COLO668 (cell line): Measurements from ENCODE around the gene PKD2.
"Not testable (repeated sequence)": the region's sequence is repeated elsewhere in the genome, so short reads cannot be mapped to it uniquely, and the experiment has no call there.

Experiments used
- DNase-seq: peaks from one replicate; lab custom pipeline; 2025; ENCODE audit not compliant: unreplicated experiment; lab: John Stamatoyannopoulos, UW

PKD2 gene

DNA sequence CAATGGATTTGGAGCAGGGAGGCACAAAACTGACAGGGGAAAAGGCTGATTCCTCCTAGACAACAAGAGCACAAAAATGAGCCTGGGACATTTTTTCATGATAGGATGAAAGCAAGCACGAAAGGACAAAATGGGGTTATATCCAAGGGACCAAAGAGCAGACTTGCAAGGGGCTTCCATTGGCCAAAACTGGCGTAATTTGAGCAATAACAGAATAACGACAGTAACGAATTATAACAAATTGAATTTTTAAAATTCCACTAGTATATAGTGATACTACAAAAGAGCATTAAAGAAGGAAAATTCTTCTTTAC, 21.6 kb upstream of the PKD2 start:
- no peak for DNase-seq

DNA sequence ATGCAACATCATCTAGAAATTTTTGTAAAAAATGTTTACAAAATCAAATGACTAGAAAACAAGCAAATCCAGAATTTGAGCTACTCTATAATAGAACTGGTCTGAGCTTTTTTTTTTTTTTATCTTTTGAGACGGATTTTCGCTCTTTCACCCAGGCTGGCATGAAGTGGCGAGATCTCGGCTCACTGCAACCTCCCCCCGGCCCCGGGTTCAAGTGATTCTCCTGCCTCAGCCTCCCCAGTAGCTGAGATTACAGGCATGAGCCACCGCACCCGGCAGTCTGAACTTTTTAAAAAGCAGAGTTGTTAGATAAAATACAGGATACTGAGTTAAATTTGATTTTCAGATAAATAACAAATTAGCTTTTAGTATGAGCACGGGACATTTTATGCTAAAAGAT, 20.9 kb upstream of the PKD2 start:
- DNase-seq: no peak

DNA sequence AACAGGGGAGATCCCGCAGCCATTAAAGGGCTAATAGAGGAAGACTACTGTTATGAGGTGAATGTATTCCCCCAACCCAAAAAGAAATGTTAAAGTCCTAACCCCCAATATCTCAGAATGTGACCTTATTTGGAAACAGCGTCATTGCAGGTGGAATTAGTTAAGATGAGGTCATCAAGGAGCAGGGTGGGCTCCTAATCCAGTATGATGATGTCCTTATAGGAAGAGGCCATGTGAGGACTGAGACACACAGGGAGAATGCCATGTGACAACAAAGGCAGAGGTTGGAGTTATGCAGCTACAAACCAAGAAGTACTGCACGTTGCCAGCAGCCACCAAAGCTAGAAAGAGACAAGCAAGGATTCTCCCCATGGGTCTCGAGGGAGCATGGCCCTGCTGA, 17.7 kb upstream of the PKD2 start:
- no peak for DNase-seq

GRCh38 chr4:87995435-87995834, 12.0 kb upstream of the PKD2 start:
- no peak for DNase-seq

DNA sequence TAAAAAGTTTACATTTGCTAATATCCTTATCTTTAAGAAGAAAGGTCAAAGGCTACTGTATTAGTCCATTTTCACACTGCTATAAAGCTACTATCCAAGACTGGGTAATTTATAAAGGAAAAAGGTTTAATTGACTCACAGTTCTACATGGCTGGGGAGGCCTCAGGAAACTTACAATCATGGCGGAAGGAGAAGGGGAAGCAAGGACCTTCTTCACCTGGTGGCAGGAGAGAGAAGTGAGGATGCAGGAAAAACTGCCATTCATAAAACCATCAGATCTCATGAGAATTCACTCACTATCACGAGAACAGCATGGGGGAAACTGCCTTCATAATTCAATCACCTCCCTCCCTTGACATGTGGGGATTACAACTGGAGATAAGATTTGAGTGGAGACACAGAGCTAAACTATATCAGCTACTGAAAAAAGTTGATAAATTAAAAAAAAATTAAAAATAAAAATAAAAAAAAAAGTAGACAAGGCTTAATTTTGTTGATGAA, 8.2 kb upstream of the PKD2 start:
- not testable (repeated sequence) for DNase-seq

DNA sequence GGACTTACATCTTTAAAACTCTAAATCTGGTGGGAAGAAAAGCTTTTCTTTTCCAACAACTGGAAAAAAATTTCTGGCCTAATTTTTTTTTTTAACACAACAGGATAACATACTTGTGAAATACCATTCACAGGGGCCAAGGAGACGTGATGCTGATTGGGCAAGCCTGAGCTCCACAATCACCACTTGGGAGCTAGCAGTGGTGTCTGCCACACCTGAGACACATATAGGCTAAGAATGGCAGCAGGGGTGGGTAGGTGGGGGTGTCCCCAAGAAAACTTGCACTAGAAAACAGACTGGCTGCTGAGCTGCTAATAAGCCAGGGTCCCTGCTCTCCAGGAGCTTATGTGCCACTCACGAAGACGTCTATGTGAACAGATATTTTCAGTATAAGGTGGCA, 5.6 kb upstream of the PKD2 start:
- DNase-seq: no peak

- no peak for DNase-seq
Observed at GRCh38 chr4:88002786-88003185, 4.6 kb upstream of the PKD2 start.

GRCh38 chr4:88003261-88003660, 4.2 kb upstream of the PKD2 start:
- no peak for DNase-seq

DNA sequence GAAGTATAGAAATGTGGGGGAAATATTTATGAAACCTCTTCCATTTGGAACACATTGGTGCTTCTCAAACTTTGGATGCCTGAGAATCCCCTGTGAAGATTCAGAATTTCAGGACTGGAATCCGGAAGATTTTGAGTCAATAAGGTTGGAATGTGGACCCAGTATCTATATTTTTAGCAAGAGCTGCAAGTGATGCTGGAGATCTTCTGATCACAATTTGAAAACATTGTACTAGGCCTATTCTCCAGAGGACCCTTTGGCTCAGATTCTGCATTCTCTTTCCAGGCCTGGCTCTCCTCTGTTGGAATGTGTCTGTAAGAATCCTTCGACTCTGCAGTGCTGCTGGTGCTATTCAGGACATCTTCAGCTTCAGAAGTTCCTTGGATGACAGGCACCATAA, 2.4 kb upstream of the PKD2 start:
- DNase-seq: no peak

DNA sequence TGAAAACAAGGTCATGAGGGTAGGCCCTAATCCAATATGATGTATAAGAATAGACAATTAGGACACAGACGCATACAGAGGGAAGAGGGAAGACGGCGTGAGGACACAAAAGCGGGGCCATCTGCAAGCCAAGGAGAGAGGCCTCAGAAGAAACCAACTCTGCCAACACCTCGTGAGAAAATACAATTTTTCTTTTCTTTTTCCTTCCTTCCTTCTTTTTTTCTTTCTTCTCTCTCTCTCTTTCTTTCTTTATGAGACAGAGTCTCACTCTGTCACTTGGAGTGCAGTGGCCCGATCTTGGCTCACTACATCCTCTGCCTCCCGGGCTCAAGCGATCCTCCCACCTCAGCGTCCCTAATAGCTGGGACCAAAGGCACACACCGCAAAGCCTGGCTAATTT, 1.5 kb upstream of the PKD2 start:
- DNase-seq: no peak

DNA sequence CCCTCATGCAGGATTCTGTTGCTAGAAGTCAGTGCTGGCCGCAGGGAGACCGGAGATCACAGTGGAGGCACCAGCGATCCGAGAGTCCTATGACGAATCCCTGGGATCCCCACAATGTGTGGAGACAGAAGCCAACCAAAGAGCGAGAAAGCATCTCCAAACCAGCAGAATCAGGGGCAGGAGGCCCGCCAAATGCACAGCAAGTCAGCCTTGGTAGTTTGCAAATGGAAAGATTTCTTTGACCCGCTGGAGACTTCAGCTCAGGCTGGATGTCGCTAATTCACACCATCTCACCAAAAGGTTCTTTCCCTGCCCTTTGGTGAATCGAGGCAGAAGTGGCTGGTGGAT, 505 bp upstream of the PKD2 start:
- no peak for DNase-seq

GRCh38 chr4:88008122-88008742, 797 bp downstream of the PKD2 start:
- DNase-seq: peak; percentile 64

- no peak for DNase-seq
Observed at GRCh38 chr4:88008743-88009171, 1.3 kb downstream of the PKD2 start.

- DNase-seq: no peak
Observed at GRCh38 chr4:88009871-88010270, 2.4 kb downstream of the PKD2 start.

GRCh38 chr4:88010966-88011365, 3.5 kb downstream of the PKD2 start:
- no peak for DNase-seq

GRCh38 chr4:88012647-88013046, 5.2 kb downstream of the PKD2 start:
- no peak for DNase-seq

DNA sequence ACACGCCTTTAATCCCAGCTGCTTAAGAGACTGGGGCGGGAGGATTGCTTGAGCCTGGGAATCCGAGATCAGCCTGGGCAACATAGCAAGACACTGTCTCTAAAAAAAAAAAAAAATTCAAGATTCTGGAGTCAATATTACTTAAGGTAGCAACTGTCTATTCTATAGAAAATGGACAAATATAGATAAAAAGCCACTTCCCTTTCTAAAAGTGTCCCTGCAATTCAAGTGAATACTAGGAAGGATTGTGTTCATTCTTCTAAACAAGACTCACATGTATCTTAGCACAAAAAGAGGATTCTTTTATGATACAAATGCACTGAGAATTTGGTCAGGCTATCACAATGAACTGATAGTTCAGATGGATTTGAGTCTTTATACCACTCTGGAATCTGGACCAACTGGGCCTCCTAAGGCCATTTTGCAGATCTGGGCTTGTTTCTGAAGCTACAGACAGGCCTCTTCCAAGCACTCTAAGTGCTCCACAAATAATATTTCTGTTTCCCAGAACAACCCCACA, 7.0 kb downstream of the PKD2 start:
- DNase-seq: no peak

GRCh38 chr4:88015659-88016295, 8.3 kb downstream of the PKD2 start:
- no peak for DNase-seq

DNA sequence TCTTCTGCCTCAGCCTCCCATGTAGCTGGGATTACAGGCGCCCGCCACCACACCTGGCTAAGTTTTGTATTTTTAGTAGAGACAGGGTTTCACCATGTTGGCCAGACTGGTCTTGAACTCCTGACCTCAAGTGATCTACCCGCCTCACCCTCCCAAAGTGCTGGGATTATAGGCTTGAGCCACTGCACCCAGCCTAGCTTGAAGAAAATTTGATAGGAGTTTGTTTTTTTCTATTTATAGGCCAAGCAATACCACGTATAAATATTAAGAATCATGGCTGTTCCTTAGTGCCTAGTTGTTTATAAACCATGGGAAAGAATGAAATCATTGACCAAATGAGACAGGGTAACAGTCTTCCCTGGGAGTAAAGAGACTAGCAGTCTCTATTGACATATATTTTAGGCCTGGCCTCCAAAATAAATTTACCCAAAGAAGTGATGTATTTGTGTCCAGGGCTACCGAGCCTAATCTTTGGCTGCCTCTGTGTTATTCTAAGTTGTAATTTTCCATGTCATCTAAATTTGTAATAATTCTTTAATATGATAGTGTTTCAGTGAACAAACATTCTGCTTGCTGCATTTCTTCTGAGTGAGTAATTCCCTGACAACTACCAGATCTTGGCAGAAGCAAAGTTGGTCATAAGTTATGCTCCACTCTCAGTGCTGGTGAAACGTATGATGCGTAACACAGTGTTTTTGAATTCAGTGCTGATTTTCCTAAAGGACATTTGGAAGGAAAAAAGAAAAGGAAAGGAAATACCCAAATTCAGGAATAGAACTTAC, 10.3 kb downstream of the PKD2 start:
- no peak for DNase-seq

DNA sequence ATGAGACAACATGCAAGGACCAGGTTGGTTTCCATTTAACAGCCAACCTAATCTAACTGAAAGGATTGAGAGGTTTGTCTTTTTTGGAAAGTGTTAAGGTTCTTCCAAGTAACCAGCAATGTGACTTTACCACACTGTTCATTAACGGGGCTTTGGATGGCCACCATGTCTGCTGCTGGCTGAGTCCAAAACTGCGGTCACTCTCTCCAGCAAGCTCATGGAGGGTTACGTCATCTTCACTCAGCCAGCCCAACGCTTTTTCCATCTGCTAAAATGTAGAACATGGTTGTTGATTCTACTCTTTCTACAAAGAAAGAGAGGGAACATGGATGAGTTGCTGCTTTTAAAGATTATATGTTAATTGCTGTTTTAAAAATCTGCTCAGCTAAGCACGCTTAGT, 11.0 kb downstream of the PKD2 start:
- no peak for DNase-seq

DNA sequence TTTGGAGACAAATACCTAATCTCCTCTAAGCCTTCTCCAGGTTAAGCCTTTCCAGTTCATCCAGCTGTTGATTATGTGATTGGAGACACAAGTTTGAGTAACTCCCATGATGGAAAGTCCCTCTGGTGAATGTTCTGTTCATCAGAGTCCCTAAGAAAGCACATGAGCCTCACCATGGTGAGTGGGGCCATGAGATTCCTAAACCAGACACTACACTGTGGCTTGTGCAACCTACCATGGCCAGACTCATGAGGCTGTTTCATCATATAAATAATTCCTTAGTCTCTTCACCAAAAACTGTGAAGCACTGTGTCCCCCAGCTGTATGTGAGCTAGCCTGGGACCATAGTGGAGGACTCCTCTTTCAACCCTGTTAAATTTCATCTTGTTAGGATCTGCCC, 14.4 kb downstream of the PKD2 start:
- DNase-seq: no peak

DNA sequence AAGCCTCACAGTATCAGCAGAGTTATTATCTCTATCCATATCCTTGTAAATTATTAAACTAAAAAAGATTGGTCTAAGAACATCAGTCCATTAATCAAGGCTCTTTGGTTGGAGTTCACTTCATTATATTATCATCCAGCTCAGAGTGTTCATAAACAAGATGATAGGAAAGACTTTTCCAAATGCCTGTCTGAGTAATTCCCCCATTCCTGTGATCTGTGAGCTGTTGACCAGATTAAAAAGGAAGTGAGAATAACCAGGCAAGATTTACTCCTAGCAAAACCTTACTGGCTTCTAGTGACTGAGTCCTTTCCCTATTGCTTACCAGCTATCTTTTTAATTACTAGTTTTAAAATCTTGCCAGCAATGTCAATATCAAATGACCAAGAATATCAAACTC, 14.9 kb downstream of the PKD2 start:
- no peak for DNase-seq
